GM12878 (cell line): Measurements from ENCODE around the gene EEF1E1. TPM values are rescaled to one million over a fixed set of nuclear protein-coding genes. Genes with fewer than 3 reads are reported as not detected.

ENCODE experiments used
- ASH2L ChIP-seq: fragments of 300-600, 200-600 bp; sonication (generic); IDR thresholded peaks from 2 replicates; pipeline ENCODE4 v1.6.1; 2017; ENCODE audit warnings: low read depth, mild to moderate bottlenecking, borderline replicate concordance
- ATF7 ChIP-seq: fragments of 450-650 bp; IDR thresholded peaks from 2 replicates; pipeline ENCODE4 v1.6.1; 2016; ENCODE audit warnings: low read depth, mild to moderate bottlenecking
- BHLHE40 ChIP-seq, 2 experiments: fragments of 450-650 bp in 1 of 2; IDR thresholded peaks; 2 replicates each; pipeline ENCODE4 v1.6.1; 2011 to 2017; ENCODE audit warnings: low read depth in 2 of 2, borderline replicate concordance in 1 of 2, improper control_type of control experiment in 1 of 2, low read length in 1 of 2, mild to moderate bottlenecking in 1 of 2
- BMI1 ChIP-seq: fragments of 450-650 bp; IDR thresholded peaks from 2 replicates; pipeline ENCODE4 v1.6.1; 2016; ENCODE audit warnings: mild to moderate bottlenecking, moderate library complexity, borderline replicate concordance
- CBFB ChIP-seq: IDR thresholded peaks from 2 replicates; pipeline ENCODE4 v1.6.1; 2016; ENCODE audit warnings: antibody characterized with exemption, low read depth
- CBX5 ChIP-seq: sonication (generic); IDR thresholded peaks from 2 replicates; pipeline ENCODE4 v1.6.1; 2016; ENCODE audit warnings: low read depth, moderate library complexity, mild to moderate bottlenecking, inconsistent platforms
- CREM ChIP-seq: IDR thresholded peaks from 2 replicates; pipeline ENCODE4 v1.6.1; 2014; ENCODE audit warnings: antibody characterized with exemption, low read depth
- DPF2 ChIP-seq: fragments of 450-650 bp; IDR thresholded peaks from 2 replicates; pipeline ENCODE4 v1.6.1; 2017; ENCODE audit warnings: mild to moderate bottlenecking
- EED ChIP-seq: sonication (generic); IDR thresholded peaks from 2 replicates; pipeline ENCODE4 v1.6.1; 2016; ENCODE audit warnings: antibody characterized with exemption, low read depth
- FOS ChIP-seq: IDR thresholded peaks from 3 replicates; pipeline ENCODE4 v1.6.1; 2011; ENCODE audit warnings: borderline replicate concordance; ENCODE audit not compliant: insufficient read length; ENCODE audit errors: extremely low read depth
- FOXK2 ChIP-seq: fragments of 450-650 bp; IDR thresholded peaks from 2 replicates; pipeline ENCODE4 v1.6.1; 2017; ENCODE audit warnings: mild to moderate bottlenecking, moderate library complexity
- FOXM1 ChIP-seq: IDR thresholded peaks from 2 replicates; pipeline ENCODE4 v1.6.1; 2012; ENCODE audit warnings: low read depth, mild to moderate bottlenecking, inconsistent platforms, low read length, moderate library complexity
- GABPA ChIP-seq: IDR thresholded peaks from 2 replicates; pipeline ENCODE4 v1.6.1; 2014; ENCODE audit warnings: antibody characterized with exemption, low read depth, mild to moderate bottlenecking, inconsistent platforms
- HCFC1 ChIP-seq: fragments of 150-350 bp; IDR thresholded peaks from 2 replicates; pipeline ENCODE4 v1.6.1; 2014; ENCODE audit warnings: low read length
- HDAC2 ChIP-seq: fragments of 200-600 bp; sonication (generic); IDR thresholded peaks from 2 replicates; pipeline ENCODE4 v1.6.1; 2017
- MAX ChIP-seq: IDR thresholded peaks from 2 replicates; pipeline ENCODE4 v1.6.1; 2012; ENCODE audit warnings: low read depth, low read length, improper control_type of control experiment
- MXI1 ChIP-seq: fragments of 150-350 bp; IDR thresholded peaks from 2 replicates; pipeline ENCODE4 v1.6.1; 2011; ENCODE audit warnings: low read depth, mild to moderate bottlenecking, inconsistent platforms, low read length, improper control_type of control experiment
- MYC ChIP-seq: IDR thresholded peaks from 2 replicates; pipeline ENCODE4 v1.6.1; 2011; ENCODE audit warnings: mild to moderate bottlenecking, low read length, moderate library complexity, inconsistent platforms; ENCODE audit not compliant: insufficient read depth, insufficient replicate concordance, insufficient read length, severe bottlenecking
- NFIC ChIP-seq: IDR thresholded peaks from 2 replicates; pipeline ENCODE4 v1.6.1; 2012; ENCODE audit warnings: low read depth, mild to moderate bottlenecking, inconsistent platforms, low read length, moderate library complexity
- NFXL1 ChIP-seq: fragments of 450-650 bp; IDR thresholded peaks from 2 replicates; pipeline ENCODE4 v1.6.1; 2017; ENCODE audit warnings: antibody characterized with exemption, mild to moderate bottlenecking, borderline replicate concordance
- NRF1 ChIP-seq: conservative IDR thresholded peaks from 2 replicates; pipeline ENCODE4 v1.6.1; 2011; ENCODE audit warnings: mild to moderate bottlenecking, low read depth, low read length, improper control_type of control experiment
- PKNOX1 ChIP-seq: fragments of 450-650 bp; IDR thresholded peaks from 2 replicates; pipeline ENCODE4 v1.6.1; 2016; ENCODE audit warnings: mild to moderate bottlenecking
- PRDM15 ChIP-seq: fragments of 450-650 bp; formaldehyde crosslinking; IDR thresholded peaks from 2 replicates; pipeline ENCODE4 v1.4.0; 2020; ENCODE audit warnings: mild to moderate bottlenecking, moderate library complexity
- RCOR1 ChIP-seq: conservative IDR thresholded peaks from 2 replicates; pipeline ENCODE4 v1.6.1; 2012; ENCODE audit warnings: low read depth, low read length, improper control_type of control experiment
- SMAD5 ChIP-seq: IDR thresholded peaks from 2 replicates; pipeline ENCODE4 v1.6.1; 2016; ENCODE audit warnings: antibody characterized with exemption, low read depth
- STAT1 ChIP-seq: fragments of 450-650 bp; conservative IDR thresholded peaks from 2 replicates; pipeline ENCODE4 v1.6.1; 2014; ENCODE audit warnings: antibody characterized with exemption, mild to moderate bottlenecking
- TBL1XR1 ChIP-seq: IDR thresholded peaks from 2 replicates; pipeline ENCODE4 v1.6.1; 2012; ENCODE audit warnings: low read depth, low read length, improper control_type of control experiment
- YBX1 ChIP-seq: fragments of 450-650 bp; IDR thresholded peaks from 2 replicates; pipeline ENCODE4 v1.6.1; 2016; ENCODE audit warnings: antibody characterized with exemption
- polyA plus RNA-seq, 11 experiments: library from polyadenylated mRNA; depleted of rRNA in 4 of 11; unstranded in 6 of 11; stranded (reverse) in 5 of 11; fragments of >200 nt; fragmentation: Nextera tagmentation in 4 of 11; fragmentation: Illumina TruSeq in 1 of 11; extraction: Ambion mirVana in 4 of 11; extraction: Trizol in 1 of 11; gene quantifications; 1 replicate in 1 of 11; 2 replicates in 10 of 11; pipeline versions ENCODE4 v1.2.1 to v1.2.3, GENCODE V29; 2011 to 2016; ENCODE audit warnings: inconsistent platforms in 2 of 11, missing spikeins in 2 of 11, low read depth in 1 of 11
- total RNA-seq, 4 experiments: library from RNA; depleted of rRNA in 3 of 4; stranded (reverse); fragments of >200 nt in 3 of 4; fragmentation: Illumina TruSeq in 1 of 4; extraction: Trizol in 1 of 4; gene quantifications; 2 replicates each; pipeline versions ENCODE4 v1.2.1 to v1.2.3, GENCODE V29; 2013 to 2021

Gene EEF1E1
- total and polyA plus RNA-seq, 10 of the 15 experiments (the other 5 are each of a cell fraction or from before 2014, with no cell fraction given): 55.3 to 668 (median 121) TPM

DNA sequence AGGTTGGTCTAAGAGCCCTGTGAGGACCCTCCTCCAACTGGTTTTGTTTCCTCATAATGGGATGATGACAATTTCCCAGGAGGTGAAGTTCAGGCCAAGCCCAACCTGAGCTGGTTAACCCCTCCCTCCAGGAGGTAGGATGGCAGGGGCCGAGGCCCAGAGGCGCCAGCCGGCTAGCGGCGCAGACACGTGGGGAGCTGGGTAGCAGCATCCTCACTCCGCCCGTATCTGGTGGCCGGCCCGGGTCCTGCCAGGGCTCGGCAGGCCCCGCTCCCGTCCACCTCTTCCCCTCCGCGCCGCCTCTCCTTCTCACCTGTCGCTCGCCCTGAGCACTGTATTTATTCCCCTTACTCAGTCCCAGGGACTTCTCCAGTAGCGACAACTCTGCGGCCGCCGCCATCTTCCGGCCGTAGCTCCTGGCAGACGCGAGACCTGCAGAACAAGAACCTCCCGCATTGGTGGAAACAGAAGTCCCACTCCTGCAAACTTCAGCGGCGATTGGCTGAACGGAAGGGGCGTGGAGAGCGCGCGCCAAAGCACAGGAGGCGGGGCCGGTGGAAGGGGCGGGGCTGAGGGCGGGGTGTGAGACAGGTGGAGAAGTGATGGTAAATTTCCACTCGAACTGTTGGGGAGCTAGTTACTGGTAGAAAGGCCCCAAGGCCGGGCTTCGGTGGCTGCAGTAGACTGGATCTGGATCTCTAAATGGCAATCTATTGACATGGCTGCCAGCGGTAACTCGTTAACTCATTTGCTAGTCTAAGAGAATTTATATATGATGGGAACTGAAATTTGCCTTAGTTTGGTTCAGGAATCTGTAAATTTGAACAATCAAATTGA, at the start of gene EEF1E1 (continued):
- TF ChIP-seq PRDM15 (no peak), PKNOX1 (peak; percentile 39; the same call in 1 of the 2 replicates), FOXK2 (0 out of 2 replicates have a peak, but pooled peaks have one; percentile 8), MXI1 (peak; percentile 95), ATF7 (no peak), DPF2 (no peak), BMI1 (no peak), FOS (peak; percentile 31), GABPA (no peak), EED (no peak), FOXM1 (no peak), STAT1 (peak; percentile 79; the same call in 1 of the 2 replicates), ASH2L (0 out of 2 replicates have a peak, but pooled peaks have one; percentile 71), RCOR1 (0 out of 2 replicates have a peak, but pooled peaks have one; percentile 40), YBX1 (no peak), MAX (peak; percentile 85), TBL1XR1 (no peak; the same call in 1 of the 2 replicates), HCFC1 (peak; percentile 63), MYC (peak; percentile 97), SMAD5 (peak; percentile 73), BHLHE40 (IDR thresholded peaks at IDR 0.05; ENCODE audit: borderline replicate concordance in 1 of 2, low read depth in 2 of 2, low read length in 1 of 2) (peak; percentile 17 to 38; a peak in 2 of 4 replicates), NRF1 (no peak), CREM (peak; percentile 67; the same call in 1 of the 2 replicates), CBFB (peak; percentile 57; the same call in 1 of the 2 replicates), HDAC2 (0 out of 2 replicates have a peak, but pooled peaks have one; percentile 38), NFIC (0 out of 2 replicates have a peak, but pooled peaks have one; percentile 6), CBX5 (no peak), NFXL1 (no peak)
